GM12891 (cell line): ENCODE measurements around the gene BSND.

Source experiments
- POLR2A ChIP-seq: IDR thresholded peaks from 2 replicates; pipeline ENCODE4 v1.6.1; 2011; ENCODE audit warnings: low read depth, low read length, control low read depth
- POLR2AphosphoS5 ChIP-seq: IDR thresholded peaks from 2 replicates; pipeline ENCODE4 v1.6.1; 2011; ENCODE audit warnings: low read depth, low read length, control low read depth
- POU2F2 ChIP-seq: IDR thresholded peaks from 2 replicates; pipeline ENCODE4 v1.6.1; 2011; ENCODE audit warnings: low read depth, mild to moderate bottlenecking, control low read depth, low read length, moderate library complexity
- TAF1 ChIP-seq: IDR thresholded peaks from 2 replicates; pipeline ENCODE4 v1.6.1; 2011; ENCODE audit warnings: low read depth, low read length, control low read depth

DNA sequence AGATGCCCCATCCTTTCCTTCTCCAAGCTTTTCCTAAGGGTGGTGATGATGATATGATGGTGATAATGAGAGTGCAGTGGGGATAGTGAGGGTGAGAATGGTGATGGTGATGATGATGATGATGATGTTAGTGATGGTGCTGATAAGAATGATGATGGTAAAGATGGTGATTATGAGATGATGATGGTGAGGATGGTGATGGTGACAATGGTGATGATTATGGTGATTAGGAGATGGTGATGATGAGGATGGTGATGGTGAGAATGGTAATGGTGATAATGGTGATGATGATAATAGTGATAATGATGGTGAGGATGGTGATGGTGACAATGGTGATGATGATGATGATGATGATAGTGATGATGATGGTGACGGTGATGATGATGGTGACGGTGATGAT, 4.0 kb downstream of the BSND start:
- TF ChIP-seq POLR2AphosphoS5 (no peak), POLR2A (no peak), TAF1 (no peak), POU2F2 (no peak)
